Natural killer cell (primary cell): ENCODE data around the gene CCDC197. TPM values are rescaled to one million over a fixed set of nuclear protein-coding genes. Genes with fewer than 3 reads are reported as not detected.

Experiments used
- ATAC-seq, 3 donors: fragments of 150-1000 bp in 2 of 3; fragments of 200-7000 bp in 1 of 3; cut with Tn5 transposase; 1 replicate in 1 of 3; 2 replicates in 2 of 3; pipeline ENCODE4 v1.10.0; 2021; ENCODE audit warnings: mild to moderate bottlenecking in 2 of 3, moderate library complexity in 2 of 3
- DNase-seq, 2 donors: peaks; one replicate each; pipeline versions ENCODE4 v3.0.0 to v3.0.0-alpha.2; 2013 to 2021; ENCODE audit warnings: mixed read lengths in 1 of 2
- H3K27ac ChIP-seq: one replicate; pipeline ENCODE4 v1.5.1; 2013; ENCODE audit warnings: mild to moderate bottlenecking, low read length
- H3K27me3 ChIP-seq: one replicate; pipeline ENCODE4 v1.6.1; 2013; ENCODE audit warnings: low read length; ENCODE audit not compliant: control insufficient read depth, insufficient read depth
- H3K36me3 ChIP-seq: one replicate; pipeline ENCODE4 v1.6.1; 2013; ENCODE audit warnings: low read length; ENCODE audit not compliant: control insufficient read depth, insufficient read depth
- H3K4me1 ChIP-seq: one replicate; pipeline ENCODE4 v1.6.1; 2013; ENCODE audit warnings: low read length; ENCODE audit not compliant: control insufficient read depth, insufficient read depth
- H3K4me3 ChIP-seq: one replicate; pipeline ENCODE4 v1.5.1; 2013; ENCODE audit warnings: low read length
- H3K9me3 ChIP-seq: one replicate; pipeline ENCODE4 v1.6.1; 2013; ENCODE audit warnings: low read length; ENCODE audit not compliant: control insufficient read depth, insufficient read depth
- H3K27ac Mint-ChIP-seq, 2 donors: one replicate each; pipeline ENCODE4 v1.8.0; 2022; ENCODE audit warnings: mild to moderate bottlenecking in 2 of 2, mixed read lengths in 2 of 2, moderate library complexity in 1 of 2
- H3K27me3 Mint-ChIP-seq, 2 donors: one replicate each; pipeline ENCODE4 v1.8.0; 2022; ENCODE audit warnings: low read depth in 2 of 2, mixed read lengths in 2 of 2
- H3K36me3 Mint-ChIP-seq: one replicate; pipeline ENCODE4 v1.8.0; 2022; ENCODE audit warnings: mixed read lengths
- H3K4me1 Mint-ChIP-seq, 2 donors: one replicate each; pipeline ENCODE4 v1.8.0; 2022; ENCODE audit warnings: mixed read lengths in 2 of 2
- H3K4me3 Mint-ChIP-seq: one replicate; pipeline ENCODE4 v1.8.0; 2022; ENCODE audit warnings: mild to moderate bottlenecking, moderate library complexity, mixed read lengths
- H3K9me3 Mint-ChIP-seq, 2 donors: one replicate each; pipeline ENCODE4 v1.8.0; 2022; ENCODE audit warnings: mixed read lengths in 2 of 2
- WGBS: methylation state at CpG from one replicate; pipeline ENCODE4 v1.1.7; 2013; ENCODE audit warnings: missing lambda C conversion rate; ENCODE audit not compliant: insufficient coverage; 5-methylcytosine and 5-hydroxymethylcytosine counted together
- intact Hi-C: fragments of 100-400 bp; cut with micrococcal nuclease; formaldehyde crosslinking; loops from one replicate; pipeline ENCODE4 v1.14.2; 2022
- total RNA-seq, 4 donors: library from RNA; stranded (reverse); fragments of 120-200 nt in 1 of 4; gene quantifications; one replicate each; pipeline versions ENCODE4 v1.2.3 to v1.2.4, GENCODE V29; 2013 to 2022
- TF ChIP-seq, protein P1 (sequence below): fragments of 200-600 bp; IDR thresholded peaks from one replicate; pipeline ENCODE4 v1.8.0; 2022; ENCODE audit warnings: antibody characterized with exemption

Gene CCDC197
- total RNA-seq, 3 donors from 2014 or later (not counting 1 experiment from before 2014, with no cell fraction given): not detected

DNA sequence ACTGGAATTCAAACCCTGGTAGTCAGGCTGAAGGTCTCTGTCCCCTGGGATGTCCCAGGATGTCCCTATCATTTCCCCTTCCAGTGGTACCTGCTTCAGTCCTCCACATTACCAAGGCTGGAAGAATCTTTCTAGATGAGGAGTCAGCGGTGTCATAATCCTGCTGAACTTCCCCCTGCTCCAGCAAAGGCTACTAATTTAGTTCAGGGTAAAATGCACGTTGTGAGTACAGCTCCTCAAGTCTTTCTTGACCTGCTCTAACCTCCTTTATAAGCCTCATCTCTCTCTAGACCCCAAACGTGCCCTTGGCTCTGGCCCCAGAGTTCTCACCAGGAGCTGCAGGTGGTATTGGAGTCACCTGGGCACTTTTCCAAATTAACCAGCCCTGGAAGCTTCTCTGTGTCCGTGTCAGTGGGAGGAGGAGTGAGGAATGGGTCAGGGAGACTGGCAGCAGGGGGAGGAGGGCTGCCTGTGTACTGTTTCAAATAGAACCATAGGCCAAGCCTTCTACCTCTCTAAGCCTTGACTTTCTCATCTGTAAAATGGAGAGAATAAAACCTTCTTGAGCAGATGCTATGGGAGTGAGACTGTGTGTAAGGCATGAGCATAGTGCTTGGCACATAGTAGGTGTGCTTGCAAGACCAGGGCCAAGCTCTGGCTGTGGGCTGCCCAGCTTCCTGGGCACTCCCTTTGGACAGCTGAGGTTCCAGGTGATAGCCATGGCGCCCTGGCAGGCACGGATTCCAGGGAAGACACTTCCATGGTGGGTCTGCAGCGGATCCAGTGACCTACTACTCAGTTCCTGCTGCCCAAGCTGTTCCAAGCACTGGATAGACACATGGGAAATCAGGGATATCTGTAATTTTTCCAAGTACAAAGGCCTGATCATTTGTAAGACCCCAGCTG, 45.2 kb upstream of the CCDC197 start:
- H3K9me3 ChIP-seq: no peaks in the 10 kb centered on the region
- H3K4me1 Mint-ChIP-seq: peaks cover 29 to 38% of the 10 kb centered on the region in 2 donors
- H3K36me3 ChIP-seq: peaks cover 3% of the 10 kb centered on the region
- H3K9me3 Mint-ChIP-seq: no peaks in the 10 kb centered on the region
- WGBS: 83% methylated on average over 7 of the region's 7 CpGs
- H3K4me3 Mint-ChIP-seq: no peak overlapping the region
- peaks cover 41% of the 10 kb centered on the region for H3K4me1 ChIP-seq
- no peaks in the 10 kb centered on the region for H3K36me3 Mint-ChIP-seq
- no peaks in the 10 kb centered on the region for H3K27me3 Mint-ChIP-seq
- no peak for ATAC-seq
- H3K4me3 ChIP-seq: no peak overlapping the region
- H3K27ac ChIP-seq: no peak overlapping the region
- H3K27me3 ChIP-seq: no peaks in the 10 kb centered on the region
- no peak for DNase-seq
- H3K27ac Mint-ChIP-seq: no peak overlapping the region
- intact Hi-C loops: no loop called here
- TF ChIP-seq, protein P1, sequence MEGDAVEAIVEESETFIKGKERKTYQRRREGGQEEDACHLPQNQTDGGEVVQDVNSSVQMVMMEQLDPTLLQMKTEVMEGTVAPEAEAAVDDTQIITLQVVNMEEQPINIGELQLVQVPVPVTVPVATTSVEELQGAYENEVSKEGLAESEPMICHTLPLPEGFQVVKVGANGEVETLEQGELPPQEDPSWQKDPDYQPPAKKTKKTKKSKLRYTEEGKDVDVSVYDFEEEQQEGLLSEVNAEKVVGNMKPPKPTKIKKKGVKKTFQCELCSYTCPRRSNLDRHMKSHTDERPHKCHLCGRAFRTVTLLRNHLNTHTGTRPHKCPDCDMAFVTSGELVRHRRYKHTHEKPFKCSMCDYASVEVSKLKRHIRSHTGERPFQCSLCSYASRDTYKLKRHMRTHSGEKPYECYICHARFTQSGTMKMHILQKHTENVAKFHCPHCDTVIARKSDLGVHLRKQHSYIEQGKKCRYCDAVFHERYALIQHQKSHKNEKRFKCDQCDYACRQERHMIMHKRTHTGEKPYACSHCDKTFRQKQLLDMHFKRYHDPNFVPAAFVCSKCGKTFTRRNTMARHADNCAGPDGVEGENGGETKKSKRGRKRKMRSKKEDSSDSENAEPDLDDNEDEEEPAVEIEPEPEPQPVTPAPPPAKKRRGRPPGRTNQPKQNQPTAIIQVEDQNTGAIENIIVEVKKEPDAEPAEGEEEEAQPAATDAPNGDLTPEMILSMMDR: no peak

DNA sequence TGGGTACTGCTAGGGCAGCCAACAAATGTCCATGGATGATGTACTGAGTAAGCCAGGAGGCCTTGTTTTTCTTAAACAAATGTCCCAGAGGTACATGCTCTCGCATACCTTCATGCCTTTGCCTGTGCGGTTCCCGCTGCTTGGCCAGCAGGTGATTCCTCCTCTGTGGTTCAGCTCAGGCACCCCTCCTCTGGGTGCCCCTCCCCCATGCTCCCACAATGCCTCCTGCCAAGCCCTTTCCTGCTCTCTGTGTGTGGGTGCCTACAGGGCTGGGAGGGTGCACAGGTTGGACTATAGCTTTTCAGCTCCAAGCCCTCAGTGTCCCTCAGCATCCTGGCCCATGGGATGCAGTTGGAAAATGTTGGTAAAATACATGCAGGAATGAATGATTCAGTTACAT, 44.3 kb upstream of the CCDC197 start:
- 84% methylated on average over 3 of the region's 3 CpGs for WGBS
- Mint-ChIP-seq H3K9me3 (no peaks in the 10 kb centered on the region), H3K4me3 (no peak overlapping the region), H3K36me3 (no peaks in the 10 kb centered on the region), H3K27ac (no peak overlapping the region), H3K27me3 (no peaks in the 10 kb centered on the region), H3K4me1 (peaks cover 37 to 48% of the 10 kb centered on the region in 2 donors)
- H3K36me3 ChIP-seq: no peaks in the 10 kb centered on the region
- intact Hi-C loops: no loop called here
- H3K4me3 ChIP-seq: no peak overlapping the region
- H3K27me3 ChIP-seq: no peaks in the 10 kb centered on the region
- ATAC-seq (no peak), DNase-seq (no peak)
- H3K9me3 ChIP-seq: no peaks in the 10 kb centered on the region
- TF ChIP-seq, protein P1: no peak
- no peak overlapping the region for H3K27ac ChIP-seq
- peaks cover 50% of the 10 kb centered on the region for H3K4me1 ChIP-seq

DNA sequence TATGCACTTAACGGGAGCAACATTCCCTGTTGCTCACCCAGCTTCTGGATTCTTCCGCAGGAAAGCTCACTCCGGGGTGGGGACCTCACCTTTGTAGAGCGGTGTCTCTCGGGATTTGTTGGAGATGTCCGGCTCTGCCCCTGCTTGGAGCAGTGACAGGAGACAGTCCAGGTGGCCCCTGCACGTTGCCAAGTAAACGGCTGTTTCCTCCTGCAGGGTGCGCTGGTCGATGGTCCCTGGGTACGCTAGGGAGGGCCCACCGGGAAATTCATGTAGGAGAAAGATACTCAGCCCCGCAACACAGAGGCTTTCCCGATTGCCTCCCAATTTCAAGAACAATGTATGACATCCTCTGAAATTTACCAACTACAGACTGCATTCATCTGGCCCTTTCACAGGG, 43.8 kb upstream of the CCDC197 start:
- Histone ChIP-seq H3K4me3 (no peak overlapping the region), H3K27me3 (no peaks in the 10 kb centered on the region), H3K36me3 (no peaks in the 10 kb centered on the region), H3K9me3 (no peaks in the 10 kb centered on the region), H3K4me1 (peaks cover 54% of the 10 kb centered on the region), H3K27ac (no peak overlapping the region)
- Mint-ChIP-seq H3K27me3 (no peaks in the 10 kb centered on the region), H3K36me3 (no peaks in the 10 kb centered on the region), H3K27ac (no peak overlapping the region), H3K4me3 (no peak overlapping the region), H3K9me3 (no peaks in the 10 kb centered on the region), H3K4me1 (peaks cover 39 to 52% of the 10 kb centered on the region in 2 donors)
- DNase-seq (peak in 1 of 2 donors; percentile 36), ATAC-seq (no peak)
- TF ChIP-seq, protein P1: no peak
- intact Hi-C loops: no loop called here
- 83% methylated on average over 14 of the region's 14 CpGs for WGBS
